Measurements from ENCODE around the gene NLGN2. TPM values are rescaled to one million over a fixed set of nuclear protein-coding genes. Genes with fewer than 3 reads are reported as not detected.

NLGN2 gene
- total RNA-seq, 1 donor from 2014 or later, result 97.5 TPM

GRCh38 chr17:7463372-7463846 lies 55.8 kb downstream of the NLGN2 start:
- Mint-ChIP-seq H3K36me3 (peaks cover 20% of the 10 kb centered on the region), H3K27ac (no peak overlapping the region), H3K4me3 (no peak overlapping the region), H3K9me3 (no peaks in the 10 kb centered on the region), H3K27me3 (ENCODE audit: low read depth) (no peaks in the 10 kb centered on the region), H3K4me1 (peaks cover 9% of the 10 kb centered on the region)
- no peak for DNase-seq (ENCODE audit: low spot score in 2 of 2, unreplicated experiment in 2 of 2)
- no peak for TF ChIP-seq CTCF (IDR thresholded peaks at IDR 0.05; ENCODE audit: unreplicated experiment)

GRCh38 chr17:7464081-7464480 lies 56.4 kb downstream of the NLGN2 start:
- Mint-ChIP-seq H3K27me3 (ENCODE audit: low read depth) (no peaks in the 10 kb centered on the region), H3K36me3 (peaks cover 18% of the 10 kb centered on the region), H3K9me3 (no peaks in the 10 kb centered on the region), H3K4me3 (no peak overlapping the region), H3K27ac (no peak overlapping the region), H3K4me1 (peaks cover 9% of the 10 kb centered on the region)
- no peak for TF ChIP-seq CTCF (IDR thresholded peaks at IDR 0.05; ENCODE audit: unreplicated experiment)
- no peak for DNase-seq (ENCODE audit: low spot score in 2 of 2, unreplicated experiment in 2 of 2)

- Mint-ChIP-seq H3K4me3 (no peak overlapping the region), H3K27me3 (ENCODE audit: low read depth) (no peaks in the 10 kb centered on the region), H3K36me3 (peaks cover 17% of the 10 kb centered on the region), H3K9me3 (no peaks in the 10 kb centered on the region), H3K4me1 (peaks cover 9% of the 10 kb centered on the region), H3K27ac (no peak overlapping the region)
- TF ChIP-seq CTCF (IDR thresholded peaks at IDR 0.05; ENCODE audit: unreplicated experiment), result no peak
- no peak for DNase-seq (ENCODE audit: low spot score in 2 of 2, unreplicated experiment in 2 of 2)
Observed at GRCh38 chr17:7465597-7466275, 58.1 kb downstream of the NLGN2 start.

- TF ChIP-seq CTCF (IDR thresholded peaks at IDR 0.05; ENCODE audit: unreplicated experiment), result no peak
- Mint-ChIP-seq H3K4me3 (no peak overlapping the region), H3K9me3 (no peaks in the 10 kb centered on the region), H3K27ac (no peak overlapping the region), H3K4me1 (peaks cover 9% of the 10 kb centered on the region), H3K27me3 (ENCODE audit: low read depth) (no peaks in the 10 kb centered on the region), H3K36me3 (peaks cover 13% of the 10 kb centered on the region)
- no peak for DNase-seq (ENCODE audit: low spot score in 2 of 2, unreplicated experiment in 2 of 2)
Observed at GRCh38 chr17:7466318-7466638, 58.6 kb downstream of the NLGN2 start.

- Mint-ChIP-seq H3K27me3 (ENCODE audit: low read depth) (no peaks in the 10 kb centered on the region), H3K4me3 (no peak overlapping the region), H3K4me1 (peaks cover 9% of the 10 kb centered on the region), H3K36me3 (peaks cover 11% of the 10 kb centered on the region), H3K9me3 (no peaks in the 10 kb centered on the region), H3K27ac (peak overlapping the region; percentile 59)
- no peak for DNase-seq (ENCODE audit: low spot score in 2 of 2, unreplicated experiment in 2 of 2)
- TF ChIP-seq CTCF (IDR thresholded peaks at IDR 0.05; ENCODE audit: unreplicated experiment), result no peak
Observed at GRCh38 chr17:7466639-7467341, 59.1 kb downstream of the NLGN2 start.
